Medulla oblongata (tissue), 1 donor: ENCODE measurements around the gene LFNG.
A peak's percentile ranks its signal among the peaks of the same experiment; 100 is the strongest.

ENCODE experiments used
- DNase-seq: peaks from one replicate; pipeline ENCODE4 v3.0.0-alpha.2; 2015; ENCODE audit errors: extremely low spot score

LFNG gene, protein sequence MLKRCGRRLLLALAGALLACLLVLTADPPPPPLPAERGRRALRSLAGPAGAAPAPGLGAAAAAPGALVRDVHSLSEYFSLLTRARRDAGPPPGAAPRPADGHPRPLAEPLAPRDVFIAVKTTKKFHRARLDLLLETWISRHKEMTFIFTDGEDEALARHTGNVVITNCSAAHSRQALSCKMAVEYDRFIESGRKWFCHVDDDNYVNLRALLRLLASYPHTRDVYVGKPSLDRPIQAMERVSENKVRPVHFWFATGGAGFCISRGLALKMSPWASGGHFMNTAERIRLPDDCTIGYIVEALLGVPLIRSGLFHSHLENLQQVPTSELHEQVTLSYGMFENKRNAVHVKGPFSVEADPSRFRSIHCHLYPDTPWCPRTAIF

DNA sequence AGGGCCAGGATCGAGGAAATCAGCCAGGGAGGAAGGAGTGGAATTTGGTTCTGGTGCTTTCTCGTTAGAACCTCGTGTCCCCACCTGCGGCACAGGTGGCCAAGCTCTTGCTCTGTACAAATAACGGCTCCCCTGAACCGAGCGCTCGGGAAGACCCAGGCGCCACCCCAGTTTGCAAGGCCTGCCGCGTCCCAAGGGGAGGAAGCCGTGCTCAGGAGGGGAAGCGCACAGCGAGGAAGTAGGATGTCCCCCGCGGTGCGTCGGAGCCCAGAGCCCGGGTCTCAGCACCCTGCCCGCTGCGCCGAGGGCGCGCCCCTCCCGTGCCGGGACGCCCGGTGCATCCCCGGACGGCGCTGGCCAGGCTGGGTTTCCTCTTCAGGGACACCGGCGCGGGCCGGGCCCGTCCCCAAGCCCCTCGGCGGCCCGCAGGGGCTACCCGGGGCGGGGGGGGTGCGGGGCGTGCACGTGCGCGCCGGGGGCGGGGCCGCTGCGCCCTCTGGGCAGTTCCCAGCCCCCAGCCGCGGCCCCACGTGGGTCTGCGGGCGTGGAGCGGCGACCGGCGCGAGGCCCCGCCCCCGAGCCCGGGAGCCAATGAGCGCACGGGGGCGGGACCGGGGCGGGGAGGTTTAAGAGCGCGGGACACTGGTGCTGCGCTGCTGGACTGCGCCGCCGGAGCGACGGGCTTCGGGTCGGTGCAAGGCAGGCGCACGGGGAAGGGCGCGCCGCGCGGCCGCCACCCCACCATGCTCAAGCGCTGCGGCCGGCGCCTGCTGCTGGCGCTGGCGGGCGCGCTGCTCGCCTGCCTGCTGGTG, at the start of gene LFNG:
TSS of gene LFNG (plus strand) at position 656 of the 812 bp plus-strand sequence. CDS start at position 744, 88 bp downstream.
- DNase-seq, result peak; percentile 95

DNA sequence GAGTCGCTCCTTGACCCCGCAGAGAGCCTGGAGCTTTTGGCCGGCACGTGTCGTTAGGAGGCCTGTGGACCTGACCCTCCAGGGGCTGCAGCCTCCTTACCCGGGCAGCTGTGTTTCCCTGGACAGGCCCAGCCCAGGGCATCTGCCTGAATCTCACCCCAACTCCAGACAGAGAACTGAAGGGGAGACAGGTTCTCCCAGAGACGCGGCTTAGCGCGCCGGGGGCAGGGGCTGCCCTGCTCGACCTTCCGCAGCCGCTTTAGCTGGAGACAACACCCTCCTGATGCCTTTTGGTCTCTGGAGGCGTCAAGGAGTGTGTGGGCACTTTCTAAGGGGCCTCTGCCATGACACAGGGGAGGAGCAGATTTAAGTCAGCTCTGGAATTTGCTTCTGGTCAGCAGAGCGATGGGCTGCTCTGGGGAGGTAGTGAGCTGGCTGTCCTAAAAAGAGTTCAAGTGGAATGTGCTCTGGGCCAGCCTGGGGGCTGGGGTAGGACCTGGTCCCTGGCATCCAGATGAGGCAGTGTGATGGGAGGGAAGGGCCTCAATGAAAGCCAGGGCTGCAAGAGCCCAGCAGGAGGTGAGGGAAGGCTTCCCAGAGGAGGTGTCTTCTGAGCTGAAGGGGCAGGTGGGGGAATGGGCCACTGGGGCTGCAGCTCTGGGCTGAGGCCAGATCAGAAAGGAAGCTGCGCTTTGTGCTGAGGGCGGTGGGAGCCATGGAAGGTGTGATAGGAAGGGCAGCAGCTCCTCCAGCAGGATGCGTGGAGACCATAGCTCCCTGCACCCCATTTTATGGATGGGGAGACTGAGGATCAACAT, 49.2 kb upstream of the LFNG start:
- DNase-seq, result no peak

- no peak for DNase-seq
Observed at GRCh38 chr7:2471022-2471329, 48.6 kb upstream of the LFNG start.

GRCh38 chr7:2471396-2471795, 48.2 kb upstream of the LFNG start:
- no peak for DNase-seq

DNA sequence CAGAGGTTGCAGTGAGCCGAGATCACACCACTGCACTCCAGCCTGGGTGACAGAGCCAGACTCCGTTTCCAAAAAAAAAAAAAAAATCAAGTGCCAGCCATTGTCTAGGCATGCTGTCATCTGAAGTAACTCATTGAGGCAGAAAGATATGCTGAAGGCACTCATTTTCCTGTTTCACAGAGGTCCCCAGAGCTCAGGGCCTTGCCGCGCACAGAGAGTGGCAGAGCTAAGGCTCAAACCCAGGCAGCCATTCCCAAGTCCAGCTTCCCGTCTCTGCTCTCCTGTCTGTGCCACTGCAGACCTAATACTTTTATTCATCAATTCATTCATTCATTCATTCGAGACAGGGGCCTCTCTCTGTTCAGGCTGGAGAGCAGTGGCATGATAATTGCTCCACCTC, 46.8 kb upstream of the LFNG start:
- no peak for DNase-seq

DNA sequence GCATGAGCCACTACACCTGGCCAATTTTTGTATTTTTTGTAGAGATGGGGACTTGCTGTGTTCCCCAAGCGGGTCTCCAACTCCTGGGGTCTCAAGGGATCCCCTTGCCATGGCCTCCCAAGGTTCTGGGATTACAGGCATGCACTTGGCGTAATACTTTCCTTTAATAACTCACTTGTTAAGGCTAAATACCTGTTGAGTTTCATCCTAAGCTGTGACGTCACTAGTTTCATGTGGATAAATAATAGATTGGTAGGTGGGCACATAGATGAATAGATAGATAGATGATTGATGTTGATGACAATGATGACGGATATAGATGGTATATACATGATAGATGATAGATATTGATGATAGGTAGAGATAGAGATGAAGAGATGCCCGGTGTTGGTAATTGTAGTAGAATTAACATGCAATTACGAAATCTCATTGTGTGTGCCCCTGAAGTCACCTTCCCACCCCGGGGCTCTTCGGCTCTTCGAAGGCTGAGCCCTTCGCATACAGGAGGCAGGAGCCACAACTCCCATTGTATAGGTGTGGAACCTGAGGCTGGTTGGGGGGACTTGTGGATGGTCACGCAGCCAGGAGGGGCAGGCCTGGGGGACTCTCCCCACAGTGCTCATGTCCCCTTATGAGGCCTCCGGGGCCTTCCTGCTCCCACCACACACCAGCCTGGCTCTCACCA, 45.9 kb upstream of the LFNG start:
- no peak for DNase-seq

DNA sequence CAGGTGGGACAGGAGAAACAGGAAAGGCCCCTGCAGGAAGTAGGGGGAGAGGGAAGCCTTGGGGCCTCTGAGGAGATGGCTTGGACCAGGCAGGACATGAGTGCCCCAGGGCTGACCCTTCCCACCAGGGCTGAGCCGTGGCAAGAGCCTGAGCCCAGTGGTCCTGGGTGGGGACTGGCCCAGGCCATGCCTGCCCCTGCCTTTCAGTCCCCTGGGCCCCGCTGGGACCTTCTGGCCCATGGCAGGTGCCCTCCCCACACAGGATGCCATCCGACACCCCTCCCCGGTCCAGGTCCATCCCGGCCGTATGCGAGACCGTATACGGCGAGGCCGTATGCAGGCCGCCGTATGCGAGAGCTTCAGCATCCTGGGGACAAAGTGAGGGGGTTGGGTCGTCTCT, 45.4 kb upstream of the LFNG start:
- DNase-seq, result no peak

GRCh38 chr7:2474813-2475677, 44.5 kb upstream of the LFNG start:
- DNase-seq, result no peak

DNA sequence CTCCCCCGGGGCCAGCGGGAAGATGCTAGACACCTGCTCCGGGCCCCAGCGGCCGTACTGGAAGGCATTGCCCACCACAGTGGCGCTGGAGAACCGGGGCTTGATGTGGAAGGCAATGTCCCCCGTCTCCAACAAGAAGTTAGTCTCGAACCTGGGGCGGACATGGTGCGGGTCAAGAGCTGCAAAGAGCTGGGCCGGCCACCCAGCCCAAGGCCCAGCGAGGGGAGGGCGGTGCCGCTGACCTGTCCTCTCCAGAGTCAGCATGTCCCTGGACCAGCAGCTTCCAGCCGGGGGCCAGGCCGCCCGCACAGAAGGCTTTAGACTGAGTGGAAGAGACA, 43.9 kb upstream of the LFNG start:
- DNase-seq, result no peak

DNA sequence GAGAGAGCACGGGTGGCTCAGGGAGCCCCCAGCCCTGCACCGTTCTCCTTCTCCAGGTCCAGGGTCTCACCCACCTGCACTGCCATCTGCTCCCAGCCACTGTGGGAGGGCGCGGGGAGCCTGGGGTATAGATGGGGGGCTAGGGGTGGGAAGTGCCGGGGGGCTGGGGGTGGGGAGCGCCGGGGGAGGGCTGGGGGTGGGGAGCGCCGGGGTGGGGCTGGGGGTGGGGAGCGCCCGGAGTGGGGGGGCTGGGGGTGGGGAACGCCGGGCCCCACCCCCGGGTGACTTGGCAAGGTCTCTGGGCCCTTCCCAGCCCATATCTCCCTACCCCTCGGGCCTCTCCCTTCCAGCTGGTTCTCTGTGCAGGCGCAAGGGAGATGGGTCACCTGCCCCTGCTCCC, 43.3 kb upstream of the LFNG start, which contains the start of gene GRIFIN:
TSS of gene GRIFIN (minus strand) at position 101 of the 400 bp plus-strand sequence. CDS start at position 86, 15 bp downstream.
- DNase-seq, result no peak

DNA sequence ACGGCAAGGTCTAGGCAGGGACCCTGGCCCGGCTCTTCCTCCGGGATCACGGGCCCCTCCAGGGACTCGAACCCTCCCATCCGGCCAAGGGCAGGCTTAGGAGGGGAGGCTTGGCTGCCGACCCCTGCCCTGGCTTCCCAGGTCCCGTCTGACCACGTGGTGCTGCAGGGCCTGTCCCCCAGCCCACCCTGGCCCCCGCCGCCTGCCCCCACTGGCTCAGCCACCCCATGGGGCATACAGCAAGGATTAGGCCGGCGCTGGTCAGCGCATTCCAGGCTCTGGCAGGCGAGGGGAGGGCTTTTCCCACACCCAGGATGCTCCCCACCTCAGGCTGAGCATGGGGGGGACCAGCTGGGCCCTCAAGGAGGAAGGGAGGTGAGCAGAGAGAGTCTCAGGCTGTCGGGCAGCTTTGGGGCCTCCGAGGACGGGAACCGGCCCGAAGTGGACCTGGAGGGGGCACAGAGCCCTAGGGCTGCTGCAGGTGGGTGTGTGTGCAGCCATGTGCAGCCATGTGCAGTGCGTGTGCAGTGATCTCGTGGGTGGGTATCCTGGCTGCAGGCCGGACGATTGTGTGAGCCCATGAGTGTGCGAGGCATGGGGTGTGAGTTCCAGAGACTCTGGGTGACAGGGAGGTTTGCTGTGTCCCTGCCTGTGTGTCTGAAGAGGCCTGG, 42.7 kb upstream of the LFNG start:
- no peak for DNase-seq

GRCh38 chr7:2477447-2478398, 41.9 kb upstream of the LFNG start:
- DNase-seq, result peak; percentile 69

GRCh38 chr7:2478399-2478785, 41.2 kb upstream of the LFNG start:
- DNase-seq, result peak; percentile 66

- no peak for DNase-seq
Observed at GRCh38 chr7:2478800-2479199, 40.8 kb upstream of the LFNG start.

DNA sequence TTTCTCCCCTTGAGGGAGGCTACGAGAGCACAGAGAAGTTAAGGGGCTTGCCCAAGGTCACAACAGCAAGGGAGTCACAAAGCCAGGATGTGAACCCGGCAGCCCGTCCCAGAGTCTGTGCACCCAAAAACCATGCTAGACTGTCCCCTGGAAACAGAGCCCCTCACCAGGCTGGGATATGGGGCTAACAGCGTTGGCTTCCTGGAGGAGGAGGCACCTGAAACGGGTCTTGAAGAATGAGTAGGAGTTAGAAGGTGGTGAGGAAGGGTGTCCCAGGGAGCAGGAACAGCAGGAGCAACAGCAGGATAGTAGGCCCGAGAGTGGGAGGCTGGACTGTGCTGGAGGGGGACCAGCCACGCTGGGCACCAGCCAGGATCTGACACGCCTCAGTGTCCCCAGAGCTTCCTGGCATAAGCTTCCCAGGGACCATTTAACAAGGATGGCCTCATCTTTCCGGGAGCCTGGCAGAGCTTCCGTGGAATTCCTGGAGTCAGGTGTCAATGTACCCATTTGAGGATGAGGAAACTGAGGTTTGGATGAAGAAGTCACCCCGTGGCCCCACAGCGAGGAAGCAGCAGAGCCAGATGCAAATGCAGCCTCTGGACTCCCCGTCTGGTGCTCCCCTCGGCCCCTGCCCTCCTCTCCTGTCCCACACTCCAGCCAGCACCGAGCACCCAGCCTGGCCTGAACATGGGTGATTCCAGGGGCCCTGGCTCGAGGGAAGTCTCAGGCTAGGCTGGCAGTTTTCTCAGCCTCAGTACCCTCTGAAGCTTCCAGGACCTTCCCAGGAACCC, 40.1 kb upstream of the LFNG start:
- no peak for DNase-seq

- no peak for DNase-seq
Observed at GRCh38 chr7:2480070-2480408, 39.5 kb upstream of the LFNG start.

- no peak for DNase-seq
Observed at GRCh38 chr7:2481195-2481594, 38.4 kb upstream of the LFNG start.

DNA sequence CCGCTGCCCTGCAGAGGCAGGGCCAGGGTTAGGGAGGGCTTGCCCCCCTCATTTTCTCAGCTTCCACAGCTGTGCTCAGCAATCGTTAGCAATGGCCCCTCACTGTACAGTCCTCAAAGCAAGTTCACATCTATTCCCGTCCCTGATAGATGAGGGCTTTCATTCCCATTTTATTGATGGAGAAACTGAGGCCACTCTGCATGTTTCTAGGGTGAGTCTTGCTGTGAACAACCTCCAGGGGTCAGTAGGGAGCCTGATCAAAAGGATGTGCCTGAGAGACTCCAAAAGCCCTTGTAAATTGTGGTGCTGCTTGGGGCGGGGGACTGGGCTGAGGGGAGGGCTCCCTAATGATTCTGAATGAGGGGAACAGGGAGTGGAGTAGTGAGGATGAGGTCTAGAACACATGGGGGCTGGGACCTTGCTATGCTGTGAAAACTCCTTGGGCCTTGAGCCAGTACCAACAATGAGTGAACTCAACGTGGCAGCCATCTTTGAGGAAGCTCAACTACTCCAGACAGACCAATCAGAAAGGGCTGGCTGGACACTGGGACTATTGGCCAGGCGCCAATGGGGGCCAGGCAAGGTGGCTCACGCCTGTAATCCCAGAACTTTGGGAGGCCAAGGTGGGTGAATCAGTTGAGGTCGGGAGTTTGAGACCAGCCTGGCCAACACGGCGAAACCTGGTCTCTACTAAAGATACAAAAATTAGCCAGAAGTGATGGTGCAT, 36.7 kb upstream of the LFNG start:
- no peak for DNase-seq
